ENCODE measurements around the gene ZNF329. TPM values are rescaled to one million over a fixed set of nuclear protein-coding genes. Genes with fewer than 3 reads are reported as not detected.

The ZNF329 gene
- total and polyA plus RNA-seq, 2 of the 13 experiments (the other 11 are each of a cell fraction or from before 2014, with no cell fraction given): 3.8 to 9.6 TPM

DNA sequence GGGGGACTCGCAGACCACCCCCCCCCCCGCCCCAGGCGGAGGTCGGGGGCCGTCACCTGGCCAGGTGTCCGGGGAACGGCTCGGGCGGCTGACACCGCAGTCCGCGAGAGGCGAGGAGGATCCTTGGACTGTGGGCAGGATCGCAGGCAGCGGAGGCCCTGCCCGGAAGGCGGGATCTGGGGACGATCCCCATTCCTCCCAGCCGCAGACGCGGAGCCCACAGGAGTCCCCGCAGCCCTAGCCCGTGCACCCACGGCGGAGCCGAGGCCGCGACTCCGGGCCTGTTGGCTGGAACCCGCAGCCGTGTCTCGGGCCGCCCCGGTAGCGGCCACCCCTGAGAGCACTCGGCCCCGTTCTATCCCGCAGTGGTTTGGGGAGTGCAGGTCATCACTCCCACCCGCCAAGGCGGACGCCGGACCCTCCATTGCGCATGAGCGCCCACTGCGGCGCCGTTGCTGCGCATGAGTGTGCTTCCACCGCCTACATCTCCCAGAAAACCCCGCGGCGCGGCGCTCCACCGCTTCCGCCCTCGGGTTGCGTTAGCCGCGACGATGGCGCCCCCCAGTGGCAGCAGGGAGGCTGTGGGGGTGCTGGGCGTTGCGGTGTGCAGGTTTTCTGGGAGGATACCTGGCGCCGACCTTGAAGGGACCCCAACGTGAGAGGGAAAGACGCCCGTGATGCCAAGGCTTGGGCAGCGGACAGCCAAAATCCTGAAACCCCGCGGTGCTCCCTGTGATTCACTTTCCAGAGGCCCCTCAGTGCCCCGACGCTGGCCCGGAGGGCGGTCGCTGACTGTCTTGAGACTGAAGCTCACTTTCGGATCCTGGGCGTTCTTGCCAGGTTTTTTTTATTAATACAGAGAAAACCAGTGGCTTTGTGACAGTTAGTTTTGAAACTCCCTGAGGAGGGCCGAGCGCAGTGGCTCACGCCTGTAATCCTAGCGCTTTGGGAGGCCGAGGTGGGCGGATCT is 4.4 kb upstream of the ZNF329 start (continued):
- TF ChIP-seq, protein P1, sequence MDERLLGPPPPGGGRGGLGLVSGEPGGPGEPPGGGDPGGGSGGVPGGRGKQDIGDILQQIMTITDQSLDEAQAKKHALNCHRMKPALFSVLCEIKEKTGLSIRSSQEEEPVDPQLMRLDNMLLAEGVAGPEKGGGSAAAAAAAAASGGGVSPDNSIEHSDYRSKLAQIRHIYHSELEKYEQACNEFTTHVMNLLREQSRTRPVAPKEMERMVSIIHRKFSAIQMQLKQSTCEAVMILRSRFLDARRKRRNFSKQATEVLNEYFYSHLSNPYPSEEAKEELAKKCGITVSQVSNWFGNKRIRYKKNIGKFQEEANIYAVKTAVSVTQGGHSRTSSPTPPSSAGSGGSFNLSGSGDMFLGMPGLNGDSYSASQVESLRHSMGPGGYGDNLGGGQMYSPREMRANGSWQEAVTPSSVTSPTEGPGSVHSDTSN (CRISPR knock-in tag; IDR thresholded peaks at IDR 0.05): no peak
- TF ChIP-seq ZNF562 (CRISPR knock-in tag; IDR thresholded peaks at IDR 0.05; ENCODE audit: borderline replicate concordance) (no peak), SRF (IDR thresholded peaks at IDR 0.05; ENCODE audit: low read depth, low read length) (no peak), MIER2 (CRISPR knock-in tag; IDR thresholded peaks at IDR 0.05) (0 out of 2 replicates have a peak, but pooled peaks have one; percentile 38), ZSCAN12 (CRISPR knock-in tag; IDR thresholded peaks at IDR 0.05) (peak; percentile 75; the same call in 1 of the 2 replicates), ZNF496 (CRISPR knock-in tag; IDR thresholded peaks at IDR 0.05; ENCODE audit: insufficient replicate concordance) (no peak), ZNF225 (CRISPR knock-in tag; IDR thresholded peaks at IDR 0.05) (no peak), RNF2 (conservative IDR thresholded peaks at IDR 0.05; ENCODE audit: low read depth) (no peak), ZNF558 (CRISPR knock-in tag; IDR thresholded peaks at IDR 0.05; ENCODE audit: borderline replicate concordance) (0 out of 2 replicates have a peak, but pooled peaks have one; percentile 52), ZNF557 (CRISPR knock-in tag; IDR thresholded peaks at IDR 0.05) (0 out of 2 replicates have a peak, but pooled peaks have one; percentile 47), SP140L (CRISPR knock-in tag; IDR thresholded peaks at IDR 0.05; ENCODE audit: borderline replicate concordance) (no peak), ZNF17 (CRISPR knock-in tag; IDR thresholded peaks at IDR 0.05) (no peak), TAF1 (CRISPR knock-in tag; IDR thresholded peaks at IDR 0.05) (peak; percentile 83), ZNF652 (CRISPR knock-in tag; IDR thresholded peaks at IDR 0.05; ENCODE audit: borderline replicate concordance, low read depth) (no peak)
- TF ChIP-seq, protein P2, sequence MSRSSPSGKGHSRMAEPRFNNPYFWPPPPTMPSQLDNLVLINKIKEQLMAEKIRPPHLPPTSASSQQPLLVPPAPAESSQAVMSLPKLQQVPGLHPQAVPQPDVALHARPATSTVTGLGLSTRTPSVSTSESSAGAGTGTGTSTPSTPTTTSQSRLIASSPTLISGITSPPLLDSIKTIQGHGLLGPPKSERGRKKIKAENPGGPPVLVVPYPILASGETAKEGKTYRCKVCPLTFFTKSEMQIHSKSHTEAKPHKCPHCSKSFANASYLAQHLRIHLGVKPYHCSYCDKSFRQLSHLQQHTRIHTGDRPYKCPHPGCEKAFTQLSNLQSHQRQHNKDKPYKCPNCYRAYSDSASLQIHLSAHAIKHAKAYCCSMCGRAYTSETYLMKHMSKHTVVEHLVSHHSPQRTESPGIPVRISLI (CRISPR knock-in tag; IDR thresholded peaks at IDR 0.05; ENCODE audit: borderline replicate concordance): peak; percentile 19; the same call in 1 of the 2 replicates
- TF ChIP-seq, protein P3, sequence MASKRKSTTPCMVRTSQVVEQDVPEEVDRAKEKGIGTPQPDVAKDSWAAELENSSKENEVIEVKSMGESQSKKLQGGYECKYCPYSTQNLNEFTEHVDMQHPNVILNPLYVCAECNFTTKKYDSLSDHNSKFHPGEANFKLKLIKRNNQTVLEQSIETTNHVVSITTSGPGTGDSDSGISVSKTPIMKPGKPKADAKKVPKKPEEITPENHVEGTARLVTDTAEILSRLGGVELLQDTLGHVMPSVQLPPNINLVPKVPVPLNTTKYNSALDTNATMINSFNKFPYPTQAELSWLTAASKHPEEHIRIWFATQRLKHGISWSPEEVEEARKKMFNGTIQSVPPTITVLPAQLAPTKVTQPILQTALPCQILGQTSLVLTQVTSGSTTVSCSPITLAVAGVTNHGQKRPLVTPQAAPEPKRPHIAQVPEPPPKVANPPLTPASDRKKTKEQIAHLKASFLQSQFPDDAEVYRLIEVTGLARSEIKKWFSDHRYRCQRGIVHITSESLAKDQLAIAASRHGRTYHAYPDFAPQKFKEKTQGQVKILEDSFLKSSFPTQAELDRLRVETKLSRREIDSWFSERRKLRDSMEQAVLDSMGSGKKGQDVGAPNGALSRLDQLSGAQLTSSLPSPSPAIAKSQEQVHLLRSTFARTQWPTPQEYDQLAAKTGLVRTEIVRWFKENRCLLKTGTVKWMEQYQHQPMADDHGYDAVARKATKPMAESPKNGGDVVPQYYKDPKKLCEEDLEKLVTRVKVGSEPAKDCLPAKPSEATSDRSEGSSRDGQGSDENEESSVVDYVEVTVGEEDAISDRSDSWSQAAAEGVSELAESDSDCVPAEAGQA (IDR thresholded peaks at IDR 0.05; ENCODE audit: low read depth): no peak; the same call in 1 of the 2 replicates
- TF ChIP-seq, protein P3 (CRISPR knock-in tag; IDR thresholded peaks at IDR 0.05; ENCODE audit: borderline replicate concordance): peak; percentile 42; the same call in 1 of the 2 replicates
- TF ChIP-seq, protein P4, sequence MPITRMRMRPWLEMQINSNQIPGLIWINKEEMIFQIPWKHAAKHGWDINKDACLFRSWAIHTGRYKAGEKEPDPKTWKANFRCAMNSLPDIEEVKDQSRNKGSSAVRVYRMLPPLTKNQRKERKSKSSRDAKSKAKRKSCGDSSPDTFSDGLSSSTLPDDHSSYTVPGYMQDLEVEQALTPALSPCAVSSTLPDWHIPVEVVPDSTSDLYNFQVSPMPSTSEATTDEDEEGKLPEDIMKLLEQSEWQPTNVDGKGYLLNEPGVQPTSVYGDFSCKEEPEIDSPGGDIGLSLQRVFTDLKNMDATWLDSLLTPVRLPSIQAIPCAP (CRISPR knock-in tag; IDR thresholded peaks at IDR 0.05; ENCODE audit: low read depth): 0 out of 2 replicates have a peak, but pooled peaks have one; percentile 7
